ENCODE measurements around the gene MTREX. TPM values are rescaled to one million over a fixed set of nuclear protein-coding genes. Genes with fewer than 3 reads are reported as not detected.

MTREX gene
- polyA plus RNA-seq, 1 experiment: 11.7 TPM

DNA sequence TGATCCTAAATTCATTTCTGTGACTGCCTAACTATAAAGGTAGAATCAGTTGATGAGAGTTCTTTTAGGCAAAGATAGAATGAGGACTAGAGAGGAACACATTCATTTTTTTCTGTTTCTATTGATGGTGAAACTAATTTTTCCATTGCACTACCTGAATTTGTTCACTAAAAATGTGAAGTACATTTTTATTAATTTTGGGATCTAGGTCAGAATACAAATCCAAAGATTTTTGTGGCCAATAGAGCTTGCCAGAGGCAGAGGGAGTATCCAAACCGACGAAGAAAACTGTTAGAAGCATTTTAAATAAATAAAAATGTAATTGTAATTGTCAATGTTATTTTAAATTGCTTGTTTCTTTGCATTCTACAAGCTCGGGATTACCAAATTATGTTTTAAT is 78.1 kb downstream of the MTREX start:
- no peak for DNase-seq (ENCODE audit: low read depth)
- Histone ChIP-seq H3K27me3 (ENCODE audit: control insufficient read depth, insufficient read depth, low read length) (no peaks in the 10 kb centered on the region), H3K4me3 (ENCODE audit: low read depth, low read length) (no peak overlapping the region), H3K36me3 (ENCODE audit: control insufficient read depth, insufficient read depth, low read length) (peaks cover 1% of the 10 kb centered on the region)
- POLR2A ChIA-PET: no interaction called here
- CTCF ChIA-PET: interaction anchor here (0.9 to 1.5 kb wide), 2 partner anchors 9 to 21 kb away, joined by 4 read pairs; no protein-coding TSS in a partner anchor
- TF ChIP-seq, protein P1, sequence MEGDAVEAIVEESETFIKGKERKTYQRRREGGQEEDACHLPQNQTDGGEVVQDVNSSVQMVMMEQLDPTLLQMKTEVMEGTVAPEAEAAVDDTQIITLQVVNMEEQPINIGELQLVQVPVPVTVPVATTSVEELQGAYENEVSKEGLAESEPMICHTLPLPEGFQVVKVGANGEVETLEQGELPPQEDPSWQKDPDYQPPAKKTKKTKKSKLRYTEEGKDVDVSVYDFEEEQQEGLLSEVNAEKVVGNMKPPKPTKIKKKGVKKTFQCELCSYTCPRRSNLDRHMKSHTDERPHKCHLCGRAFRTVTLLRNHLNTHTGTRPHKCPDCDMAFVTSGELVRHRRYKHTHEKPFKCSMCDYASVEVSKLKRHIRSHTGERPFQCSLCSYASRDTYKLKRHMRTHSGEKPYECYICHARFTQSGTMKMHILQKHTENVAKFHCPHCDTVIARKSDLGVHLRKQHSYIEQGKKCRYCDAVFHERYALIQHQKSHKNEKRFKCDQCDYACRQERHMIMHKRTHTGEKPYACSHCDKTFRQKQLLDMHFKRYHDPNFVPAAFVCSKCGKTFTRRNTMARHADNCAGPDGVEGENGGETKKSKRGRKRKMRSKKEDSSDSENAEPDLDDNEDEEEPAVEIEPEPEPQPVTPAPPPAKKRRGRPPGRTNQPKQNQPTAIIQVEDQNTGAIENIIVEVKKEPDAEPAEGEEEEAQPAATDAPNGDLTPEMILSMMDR (IDR thresholded peaks at IDR 0.05; ENCODE audit: insufficient read depth, low read depth, low read length): no peak

DNA sequence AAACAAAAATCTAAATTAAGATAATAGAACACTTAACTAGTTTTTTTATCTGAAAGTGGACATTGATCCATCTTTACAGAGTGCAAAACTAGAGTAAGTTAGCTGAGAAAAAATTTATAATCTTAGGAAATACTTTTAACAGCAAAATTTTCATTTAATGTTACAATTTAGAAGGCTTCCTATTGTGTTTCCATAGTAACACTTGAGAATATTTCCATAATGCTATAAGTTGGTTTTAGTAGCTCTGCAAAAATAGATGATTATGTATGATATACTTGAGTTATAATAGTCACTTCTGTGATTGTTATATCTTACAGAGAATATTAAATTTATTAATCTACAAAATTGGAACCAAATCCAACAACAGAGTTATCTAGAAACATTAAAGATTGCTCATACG is 78.6 kb downstream of the MTREX start:
- POLR2A ChIA-PET: no interaction called here

DNA sequence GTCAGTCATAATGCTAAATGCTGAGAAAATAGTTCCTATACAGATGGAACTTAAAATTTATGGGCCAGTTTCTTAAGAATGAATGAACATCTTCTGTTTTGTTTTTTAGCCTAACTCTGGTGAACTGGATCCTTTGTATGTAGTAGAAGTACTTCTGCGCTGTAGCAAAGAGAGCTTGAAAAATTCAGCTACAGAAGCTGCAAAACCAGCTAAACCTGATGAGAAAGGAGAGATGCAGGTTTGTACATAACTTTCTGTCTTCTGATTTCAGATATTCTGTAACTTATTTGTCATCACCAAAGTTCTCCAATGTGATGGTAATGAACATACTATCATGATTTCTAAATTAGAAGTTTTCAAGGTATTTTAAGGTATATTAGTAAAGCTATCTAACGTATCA is 80.1 kb downstream of the MTREX start:
- ChIA-PET POLR2A (no interaction called here), CTCF (interaction anchor here (0.6 to 1.0 kb wide), 2 partner anchors 10 to 14 kb away, joined by 3 to 5 read pairs; no protein-coding TSS in a partner anchor)
- no peak overlapping the region for H3K4me3 ChIP-seq (ENCODE audit: low read depth, low read length)
- H3K27me3 ChIP-seq (ENCODE audit: control insufficient read depth, insufficient read depth, low read length): no peaks in the 10 kb centered on the region
- TF ChIP-seq, protein P1 (IDR thresholded peaks at IDR 0.05; ENCODE audit: insufficient read depth, low read depth, low read length): no peak
- DNase-seq (ENCODE audit: low read depth): no peak
- H3K36me3 ChIP-seq (ENCODE audit: control insufficient read depth, insufficient read depth, low read length): peaks cover 1% of the 10 kb centered on the region

More for the DNA sequence above, 78.6 kb downstream of the MTREX start:
- TF ChIP-seq, protein P1 (IDR thresholded peaks at IDR 0.05; ENCODE audit: insufficient read depth, low read depth, low read length): no peak
- Histone ChIP-seq H3K36me3 (ENCODE audit: control insufficient read depth, insufficient read depth, low read length) (peaks cover 1% of the 10 kb centered on the region), H3K27me3 (ENCODE audit: control insufficient read depth, insufficient read depth, low read length) (no peaks in the 10 kb centered on the region), H3K4me3 (ENCODE audit: low read depth, low read length) (no peak overlapping the region)
- CTCF ChIA-PET: interaction anchor here (0.9 to 1.5 kb wide), 2 partner anchors 9 to 20 kb away, joined by 4 read pairs; no protein-coding TSS in a partner anchor
- no peak for DNase-seq (ENCODE audit: low read depth)

DNA sequence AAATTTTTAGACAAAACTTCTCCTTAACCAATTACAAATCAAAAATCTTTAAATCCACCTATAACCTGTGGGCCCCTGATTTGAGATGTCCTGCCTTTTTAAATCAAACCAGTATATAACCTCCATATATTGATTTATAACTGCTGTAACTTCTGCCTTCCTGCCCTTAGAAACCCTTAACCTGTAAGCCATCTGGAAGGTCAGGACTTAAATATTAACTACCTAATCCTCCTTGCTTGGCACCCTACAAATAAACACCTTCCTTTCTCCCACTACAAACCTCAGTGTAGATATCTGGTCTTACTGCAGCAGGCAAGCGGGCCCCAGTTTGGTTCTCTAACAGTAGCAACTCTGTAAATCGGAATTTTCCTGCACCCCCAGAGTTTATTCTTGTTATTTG is 83.9 kb downstream of the MTREX start:
- Histone ChIP-seq H3K36me3 (ENCODE audit: control insufficient read depth, insufficient read depth, low read length) (no peaks in the 10 kb centered on the region; the same call in 1 of the 2 replicates), H3K27me3 (ENCODE audit: control insufficient read depth, insufficient read depth, low read length) (no peaks in the 10 kb centered on the region), H3K4me3 (ENCODE audit: low read depth, low read length) (no peak overlapping the region)
- TF ChIP-seq, protein P1 (IDR thresholded peaks at IDR 0.05; ENCODE audit: insufficient read depth, low read depth, low read length): no peak
- ChIA-PET CTCF (interaction anchor here (0.7 to 0.9 kb wide), 2 partner anchors 12 to 155 kb away, joined by 3 read pairs; no protein-coding TSS in a partner anchor), POLR2A (no interaction called here)
- no peak for DNase-seq (ENCODE audit: low read depth)

DNA sequence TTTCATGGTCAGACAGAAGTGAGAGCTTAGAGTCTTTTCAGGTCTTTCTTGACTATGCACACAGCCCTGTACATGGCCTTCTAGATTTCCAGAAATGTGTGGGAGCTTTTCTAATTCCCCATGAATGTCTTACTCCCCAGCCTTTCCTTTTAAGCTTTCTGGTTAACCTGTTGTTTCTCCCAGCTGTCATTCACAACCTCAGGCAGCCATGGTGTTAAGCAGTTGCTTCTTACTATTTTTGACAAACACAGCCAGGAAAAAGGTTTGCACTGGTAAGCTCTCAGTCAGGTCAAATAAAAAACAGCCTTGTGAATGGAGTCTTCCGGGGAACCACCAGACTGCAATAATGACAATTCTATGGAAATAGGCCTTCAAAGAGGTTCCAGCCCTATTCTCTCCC is 84.9 kb downstream of the MTREX start:
- no peak for DNase-seq (ENCODE audit: low read depth)
- POLR2A ChIA-PET: no interaction called here
- Histone ChIP-seq H3K4me3 (ENCODE audit: low read depth, low read length) (no peak overlapping the region), H3K27me3 (ENCODE audit: control insufficient read depth, insufficient read depth, low read length) (no peaks in the 10 kb centered on the region), H3K36me3 (ENCODE audit: control insufficient read depth, insufficient read depth, low read length) (no peaks in the 10 kb centered on the region; the same call in 1 of the 2 replicates)
- TF ChIP-seq, protein P1 (IDR thresholded peaks at IDR 0.05; ENCODE audit: insufficient read depth, low read depth, low read length): no peak
- CTCF ChIA-PET: interaction anchor here (0.9 to 1.2 kb wide), 2 partner anchors 9 to 13 kb away, joined by 3 to 8 read pairs; no protein-coding TSS in a partner anchor

All from BJ (cell line).